ENCODE data around the gene TRPC4AP. TPM values are rescaled to one million over a fixed set of nuclear protein-coding genes. Genes with fewer than 3 reads are reported as not detected.

Gene TRPC4AP
- total and polyA plus RNA-seq, 9 donors: 30.5 to 51.8 (median 40.7) TPM

- no peak overlapping the region for H3K4me3 ChIP-seq
- TF ChIP-seq EP300 (IDR thresholded peaks at IDR 0.05) (no peak), CTCF (IDR thresholded peaks at IDR 0.05) (no peak), POLR2A (IDR thresholded peaks at IDR 0.05) (no peak)
- DNase-seq: no peak
- H3K27ac ChIP-seq: no peak overlapping the region
- no peaks in the 10 kb centered on the region for H3K27me3 ChIP-seq
- 18 to 24% (median 23%) methylated on average over 5 of the region's 5 CpGs for WGBS, 3 donors
- no peaks in the 10 kb centered on the region for H3K9me3 ChIP-seq
- H3K4me1 ChIP-seq (ENCODE audit: insufficient read depth): peaks cover 16% of the 10 kb centered on the region
- intact Hi-C loops (cut with DNase I): no loop called here
- no peaks in the 10 kb centered on the region for H3K36me3 ChIP-seq
These were observed 109.4 kb downstream of the TRPC4AP start for GRCh38 chr20:34983089-34983820.

- H3K27me3 ChIP-seq: no peaks in the 10 kb centered on the region
- no peak overlapping the region for H3K4me3 ChIP-seq
- intact Hi-C loops (cut with DNase I): no loop called here
- no peaks in the 10 kb centered on the region for H3K9me3 ChIP-seq
- 68 to 79% (median 70%) methylated on average over 21 of the region's 21 CpGs for WGBS, 3 donors
- H3K27ac ChIP-seq: no peak overlapping the region
- no peaks in the 10 kb centered on the region for H3K36me3 ChIP-seq
- DNase-seq: no peak
- no peak for TF ChIP-seq CTCF (IDR thresholded peaks at IDR 0.05)
- TF ChIP-seq POLR2A (IDR thresholded peaks at IDR 0.05): no peak
- no peak for TF ChIP-seq EP300 (IDR thresholded peaks at IDR 0.05)
- H3K4me1 ChIP-seq (ENCODE audit: insufficient read depth): peaks cover 9% of the 10 kb centered on the region
These were observed 110.1 kb downstream of the TRPC4AP start for GRCh38 chr20:34982270-34983088.

GRCh38 chr20:34980543-34981233, 111.9 kb downstream of the TRPC4AP start:
- H3K27ac ChIP-seq: no peak overlapping the region
- no peak overlapping the region for H3K4me3 ChIP-seq
- H3K27me3 ChIP-seq: no peaks in the 10 kb centered on the region
- H3K4me1 ChIP-seq (ENCODE audit: insufficient read depth): peaks cover 3% of the 10 kb centered on the region
- no peak for DNase-seq
- no peaks in the 10 kb centered on the region for H3K36me3 ChIP-seq
- H3K9me3 ChIP-seq: no peaks in the 10 kb centered on the region
- WGBS, 3 donors: 81 to 84% (median 81%) methylated on average over 22 of the region's 22 CpGs
- TF ChIP-seq POLR2A (IDR thresholded peaks at IDR 0.05) (no peak), EP300 (IDR thresholded peaks at IDR 0.05) (no peak), CTCF (IDR thresholded peaks at IDR 0.05) (no peak)
- intact Hi-C loops (cut with DNase I): no loop called here

GRCh38 chr20:34979366-34980153, 113.0 kb downstream of the TRPC4AP start:
- intact Hi-C loops (cut with DNase I): no loop called here
- peaks cover 3% of the 10 kb centered on the region for H3K4me1 ChIP-seq (ENCODE audit: insufficient read depth)
- no peaks in the 10 kb centered on the region for H3K36me3 ChIP-seq
- no peak for TF ChIP-seq CTCF (IDR thresholded peaks at IDR 0.05)
- TF ChIP-seq EP300 (IDR thresholded peaks at IDR 0.05): no peak
- no peak for TF ChIP-seq POLR2A (IDR thresholded peaks at IDR 0.05)
- WGBS, 3 donors: 74 to 85% (median 77%) methylated on average over 42 of the region's 42 CpGs
- H3K9me3 ChIP-seq: no peaks in the 10 kb centered on the region
- H3K27ac ChIP-seq: no peak overlapping the region
- no peak for DNase-seq
- H3K4me3 ChIP-seq: no peak overlapping the region
- H3K27me3 ChIP-seq: no peaks in the 10 kb centered on the region
